Caco-2 (cell line): ENCODE measurements around the gene CAMSAP1. TPM values are rescaled to one million over a fixed set of nuclear protein-coding genes. Genes with fewer than 3 reads are reported as not detected.

Experiments
- BruUV-seq: library from RNA; stranded (reverse); fragments of 400-500 nt; replicated peaks from 2 replicates; lab custom pipeline; 2021; lab: Mats Ljungman, UMichigan
- CTCF ChIA-PET: fragments of 300-600 bp; sonication (Branson Sonifier 250); formaldehyde crosslinking; loops from one replicate; lab custom pipeline; 2022; ENCODE audit warnings: antibody characterized with exemption; lab: Charles Lee
- POLR2A ChIA-PET: fragments of 300-600 bp; sonication (Branson Sonifier 250); formaldehyde crosslinking; loops from one replicate; lab custom pipeline; 2022; ENCODE audit warnings: antibody characterized with exemption; lab: Charles Lee
- DNase-seq, 2 experiments: peaks; one replicate each; pipeline versions ENCODE4 v3.0.0 to v3.0.0-alpha.2; 2020 to 2022
- H3K27me3 ChIP-seq: replicated peaks from 2 replicates; pipeline ENCODE4 v1.6.0; 2011; ENCODE audit warnings: low read length; ENCODE audit not compliant: control insufficient read depth, insufficient read depth
- H3K36me3 ChIP-seq: 2 replicates; pipeline ENCODE4 v1.5.1; 2011; ENCODE audit warnings: low read length; ENCODE audit not compliant: control insufficient read depth, insufficient read depth
- H3K4me1 ChIP-seq: fragments of 250-450 bp; sonication (Bioruptor Pico); 2 replicates; pipeline ENCODE4 v1.5.1; 2020; ENCODE audit warnings: mild to moderate bottlenecking
- H3K4me3 ChIP-seq: 2 replicates; pipeline ENCODE4 v1.5.1; 2011; ENCODE audit warnings: low read depth, mild to moderate bottlenecking, control low read depth, low read length
- H3K9me3 ChIP-seq: fragments of 250-450 bp; sonication (Bioruptor Pico); 2 replicates; pipeline ENCODE4 v1.5.1; 2020; ENCODE audit warnings: mild to moderate bottlenecking, moderate library complexity
- H3K27ac Mint-ChIP-seq: one replicate; pipeline ENCODE4 v1.8.0; 2022; ENCODE audit warnings: mixed read lengths; ENCODE audit not compliant: unreplicated experiment
- H3K27me3 Mint-ChIP-seq: one replicate; pipeline ENCODE4 v1.8.0; 2022; ENCODE audit warnings: mixed read lengths; ENCODE audit not compliant: insufficient read depth, unreplicated experiment
- H3K36me3 Mint-ChIP-seq: one replicate; pipeline ENCODE4 v1.8.0; 2022; ENCODE audit warnings: mild to moderate bottlenecking, mixed read lengths; ENCODE audit not compliant: insufficient read depth, unreplicated experiment
- H3K4me1 Mint-ChIP-seq: one replicate; pipeline ENCODE4 v1.8.0; 2022; ENCODE audit warnings: low read depth, mixed read lengths; ENCODE audit not compliant: unreplicated experiment
- H3K4me3 Mint-ChIP-seq: one replicate; pipeline ENCODE4 v1.8.0; 2022; ENCODE audit warnings: mild to moderate bottlenecking, moderate library complexity, mixed read lengths; ENCODE audit not compliant: unreplicated experiment
- H3K9me3 Mint-ChIP-seq: one replicate; pipeline ENCODE4 v1.8.0; 2022; ENCODE audit warnings: mixed read lengths; ENCODE audit not compliant: unreplicated experiment
- CTCF ChIP-seq, 2 experiments: fragments of 200-600 bp in 1 of 2; IDR thresholded peaks; 1 replicate in 1 of 2; 2 replicates in 1 of 2; pipeline versions ENCODE4 v1.5.1 to v1.8.0; 2011 to 2022; ENCODE audit warnings: antibody characterized with exemption in 1 of 2, control low read depth in 1 of 2, inconsistent platforms in 1 of 2, low read depth in 1 of 2, low read length in 1 of 2, mild to moderate bottlenecking in 1 of 2, moderate library complexity in 1 of 2; ENCODE audit not compliant: insufficient read depth in 1 of 2, severe bottlenecking in 1 of 2, unreplicated experiment in 1 of 2
- intact Hi-C: fragments of 100-400 bp; cut with micrococcal nuclease; formaldehyde crosslinking; loops from one replicate; pipeline ENCODE4 v1.10.0; 2022; ENCODE audit not compliant: unreplicated experiment
- total RNA-seq: library from RNA; stranded (reverse); gene quantifications from 2 replicates; pipeline ENCODE4 v1.2.3, GENCODE V29; 2022

CAMSAP1 gene
- total RNA-seq, 1 experiment from 2014 or later: 31.3 TPM

GRCh38 chr9:135779571-135779970 is 127.8 kb downstream of the CAMSAP1 start:
- TF ChIP-seq CTCF (IDR thresholded peaks at IDR 0.05; ENCODE audit: insufficient read depth in 1 of 2, low read depth in 1 of 2, low read length in 1 of 2, severe bottlenecking in 1 of 2, unreplicated experiment in 1 of 2): no peak
- Mint-ChIP-seq H3K36me3 (no peaks in the 10 kb centered on the region), H3K27me3 (peaks cover 8% of the 10 kb centered on the region), H3K27ac (no peak overlapping the region), H3K4me1 (no peaks in the 10 kb centered on the region), H3K9me3 (no peaks in the 10 kb centered on the region), H3K4me3 (no peak overlapping the region)
- POLR2A ChIA-PET: no interaction called here
- CTCF ChIA-PET: no interaction called here
- no peaks in the 10 kb centered on the region for H3K27me3 ChIP-seq
- H3K9me3 ChIP-seq: no peaks in the 10 kb centered on the region
- no peaks in the 10 kb centered on the region for H3K36me3 ChIP-seq
- BruUV-seq: no TSS peak
- intact Hi-C loops: no loop called here
- no peak for DNase-seq
- no peak overlapping the region for H3K4me3 ChIP-seq
- H3K4me1 ChIP-seq: no peaks in the 10 kb centered on the region

- Mint-ChIP-seq H3K27me3 (peaks cover 8% of the 10 kb centered on the region), H3K4me3 (no peak overlapping the region), H3K36me3 (no peaks in the 10 kb centered on the region), H3K27ac (no peak overlapping the region), H3K4me1 (no peaks in the 10 kb centered on the region), H3K9me3 (no peaks in the 10 kb centered on the region)
- no peak for TF ChIP-seq CTCF (IDR thresholded peaks at IDR 0.05; ENCODE audit: insufficient read depth in 1 of 2, low read depth in 1 of 2, low read length in 1 of 2, severe bottlenecking in 1 of 2, unreplicated experiment in 1 of 2)
- CTCF ChIA-PET: no interaction called here
- intact Hi-C loops: no loop called here
- POLR2A ChIA-PET: no interaction called here
- Histone ChIP-seq H3K36me3 (no peaks in the 10 kb centered on the region), H3K4me1 (no peaks in the 10 kb centered on the region), H3K9me3 (no peaks in the 10 kb centered on the region), H3K27me3 (no peaks in the 10 kb centered on the region), H3K4me3 (no peak overlapping the region)
- BruUV-seq: no TSS peak
- no peak for DNase-seq
These were observed 128.9 kb downstream of the CAMSAP1 start for GRCh38 chr9:135778421-135778820.

- H3K4me3 Mint-ChIP-seq: no peak overlapping the region
- BruUV-seq: no TSS peak
- Histone ChIP-seq H3K9me3 (no peaks in the 10 kb centered on the region), H3K36me3 (no peaks in the 10 kb centered on the region), H3K4me1 (no peaks in the 10 kb centered on the region), H3K27me3 (no peaks in the 10 kb centered on the region), H3K4me3 (no peak overlapping the region)
- ChIA-PET CTCF (no interaction called here), POLR2A (no interaction called here)
- intact Hi-C loops: no loop called here
- no peak for TF ChIP-seq CTCF (IDR thresholded peaks at IDR 0.05; ENCODE audit: insufficient read depth in 1 of 2, low read depth in 1 of 2, low read length in 1 of 2, severe bottlenecking in 1 of 2, unreplicated experiment in 1 of 2)
- no peaks in the 10 kb centered on the region for H3K36me3 Mint-ChIP-seq
- no peaks in the 10 kb centered on the region for H3K9me3 Mint-ChIP-seq
- no peak overlapping the region for H3K27ac Mint-ChIP-seq
- no peak for DNase-seq
- peaks cover 8% of the 10 kb centered on the region for H3K27me3 Mint-ChIP-seq
- no peaks in the 10 kb centered on the region for H3K4me1 Mint-ChIP-seq
These were observed 129.6 kb downstream of the CAMSAP1 start for GRCh38 chr9:135777623-135778177.
